RPMI7951 (cell line): ENCODE results near the gene JADE2. TPM values are rescaled to one million over a fixed set of nuclear protein-coding genes. Genes with fewer than 3 reads are reported as not detected.

Experiments
- total RNA-seq: library from RNA; depleted of rRNA; stranded (reverse); fragments of >200 nt; shearing (Covaris generic); gene quantifications from 2 replicates; pipeline ENCODE4 v1.2.3, GENCODE V29; 2014; rRNA removed

JADE2 gene
- total RNA-seq, 1 experiment from 2014 or later = 8.3 TPM

Other genes starting within 250 kb of the JADE2 start
- gene CDKL3, start 158.5 kb upstream of the JADE2 start, total RNA-seq = 3.2 TPM in 2 replicates
- 22.9 and 36.0 TPM in 2 replicates for gene UBE2B, start 154.1 kb upstream of the JADE2 start, total RNA-seq
- 48.3 and 60.4 TPM in 2 replicates for gene CDKN2AIPNL, start 113.8 kb upstream of the JADE2 start, total RNA-seq
- gene SAR1B, start 107.2 kb downstream of the JADE2 start, total RNA-seq = 42.4 and 69.1 TPM in 2 replicates
- 18.6 and 24.4 TPM in 2 replicates for gene SEC24A, start 123.1 kb downstream of the JADE2 start, total RNA-seq
- 21.5 and 21.7 TPM in 2 replicates for gene CAMLG, start 212.9 kb downstream of the JADE2 start, total RNA-seq
- 17.8 and 28.0 TPM in 2 replicates for gene DDX46, start 233.1 kb downstream of the JADE2 start, total RNA-seq